CD4-positive, alpha-beta T cell treated with Interferon alpha-2 for 1 hour (primary cell): ENCODE results near the gene TCERG1L.
"Not testable (repeated sequence)": the region's sequence is repeated elsewhere in the genome, so short reads cannot be mapped to it uniquely, and the experiment has no call there.

ENCODE experiments used
- DNase-seq, 2 donors: peaks; one replicate each; pipeline ENCODE4 v3.0.0-alpha.2; 2020 to 2022

TCERG1L gene

GRCh38 chr10:131141207-131141606 lies 170.3 kb downstream of the TCERG1L start:
- DNase-seq: no peak

- DNase-seq: no peak
Observed at GRCh38 chr10:131140606-131141005, 170.9 kb downstream of the TCERG1L start.

GRCh38 chr10:131137223-131137622 lies 174.3 kb downstream of the TCERG1L start:
- no peak for DNase-seq

GRCh38 chr10:131136336-131136735 lies 175.2 kb downstream of the TCERG1L start:
- DNase-seq: not testable (repeated sequence)

GRCh38 chr10:131135716-131136115 lies 175.8 kb downstream of the TCERG1L start:
- no peak for DNase-seq

GRCh38 chr10:131134651-131135050 lies 176.9 kb downstream of the TCERG1L start:
- DNase-seq: no peak

- DNase-seq: no peak
Observed at GRCh38 chr10:131134001-131134576, 177.4 kb downstream of the TCERG1L start.

GRCh38 chr10:131132681-131133080 lies 178.8 kb downstream of the TCERG1L start:
- DNase-seq: no peak

- DNase-seq: no peak
Observed at GRCh38 chr10:131131726-131132591, 179.6 kb downstream of the TCERG1L start.

- no peak for DNase-seq
Observed at GRCh38 chr10:131130025-131130424, 181.5 kb downstream of the TCERG1L start.

GRCh38 chr10:131129544-131129943 lies 182.0 kb downstream of the TCERG1L start:
- no peak for DNase-seq

GRCh38 chr10:131128731-131129130 lies 182.8 kb downstream of the TCERG1L start:
- DNase-seq: no peak

GRCh38 chr10:131127610-131128009 lies 183.9 kb downstream of the TCERG1L start:
- DNase-seq: no peak

GRCh38 chr10:131127138-131127589 lies 184.4 kb downstream of the TCERG1L start:
- no peak for DNase-seq

GRCh38 chr10:131126321-131127137 lies 185.0 kb downstream of the TCERG1L start:
- DNase-seq: no peak

- DNase-seq: no peak
Observed at GRCh38 chr10:131125511-131126225, 185.9 kb downstream of the TCERG1L start.

GRCh38 chr10:131124945-131125344 lies 186.6 kb downstream of the TCERG1L start:
- DNase-seq: no peak

- no peak for DNase-seq
Observed at GRCh38 chr10:131123496-131123895, 188.0 kb downstream of the TCERG1L start.

- DNase-seq: no peak
Observed at GRCh38 chr10:131121511-131122035, 189.9 kb downstream of the TCERG1L start.

GRCh38 chr10:131119626-131120355 lies 191.7 kb downstream of the TCERG1L start:
- no peak for DNase-seq

- no peak for DNase-seq
Observed at GRCh38 chr10:131117416-131118212, 193.9 kb downstream of the TCERG1L start.
